GM12878 (cell line): ENCODE results near the gene CNTNAP2. TPM values are rescaled to one million over a fixed set of nuclear protein-coding genes. Genes with fewer than 3 reads are reported as not detected.

Experiments
- ATAC-seq: fragments of 200-7000 bp; cut with Tn5 transposase; 3 replicates; pipeline ENCODE4 v1.9.1; 2020; ENCODE audit warnings: mild to moderate bottlenecking, moderate library complexity
- BruUV-seq: library from RNA; stranded (reverse); fragments of 400-500 nt; replicated peaks from 2 replicates; lab custom pipeline; 2021; lab: Mats Ljungman, UMichigan
- CTCF ChIA-PET: fragments of 300-600 bp; sonication (Branson Sonifier 250); formaldehyde crosslinking; extraction: SDS; loops from one replicate; lab custom pipeline; 2021; ENCODE audit warnings: inconsistent platforms; lab: Yijun Ruan, JAX
- POLR2A ChIA-PET: fragments of 350-600 bp; formaldehyde crosslinking; extraction: SDS; loops from one replicate; lab custom pipeline; 2021; ENCODE audit warnings: inconsistent platforms; lab: Charles Lee
- RAD21 ChIA-PET: fragments of 300-600 bp; sonication (Branson Sonifier 250); formaldehyde crosslinking; loops from one replicate; lab custom pipeline; 2023; ENCODE audit warnings: antibody characterized with exemption; ENCODE audit not compliant: unreplicated experiment; lab: Charles Lee
- SMC1A ChIA-PET: fragments of 300-600 bp; sonication (Branson Sonifier 250); formaldehyde crosslinking; loops from one replicate; lab custom pipeline; 2023; ENCODE audit not compliant: unreplicated experiment, uncharacterized antibody; lab: Charles Lee
- DNase-seq: peaks from one replicate; pipeline ENCODE4 v3.0.0-alpha.2; 2011; ENCODE audit warnings: low read depth, low spot score
- FAIRE-seq: peaks from 3 replicates; lab custom pipeline; 2011; peaks lifted over from hg19 to GRCh38; lab: Jason Lieb, UNC
- H2AFZ ChIP-seq: 2 replicates; pipeline ENCODE4 v1.6.0; 2011; ENCODE audit warnings: low read depth, low read length, control low read depth; ENCODE audit not compliant: control insufficient read depth
- H3K27ac ChIP-seq: 2 replicates; pipeline ENCODE4 v1.5.1; 2011; ENCODE audit warnings: control low read depth; ENCODE audit not compliant: control insufficient read depth, insufficient read depth
- H3K27me3 ChIP-seq, 2 experiments: replicated peaks in 1 of 2; 2 replicates each; pipeline versions ENCODE4 v1.6.0 to v1.6.1; 2011; ENCODE audit warnings: low read length in 1 of 2; ENCODE audit not compliant: control insufficient read depth in 2 of 2, insufficient read depth in 2 of 2
- H3K36me3 ChIP-seq, 2 experiments: 2 replicates each; pipeline ENCODE4 v1.5.1; 2011; ENCODE audit warnings: low read length in 1 of 2; ENCODE audit not compliant: control insufficient read depth in 2 of 2, insufficient read depth in 2 of 2
- H3K4me1 ChIP-seq: 2 replicates; pipeline ENCODE4 v1.6.1; 2011; ENCODE audit warnings: mild to moderate bottlenecking, low read length, moderate library complexity, mixed read lengths; ENCODE audit not compliant: control insufficient read depth, insufficient read depth
- H3K4me2 ChIP-seq: 2 replicates; pipeline ENCODE4 v1.6.0; 2011; ENCODE audit warnings: control low read depth; ENCODE audit not compliant: control insufficient read depth, insufficient read depth
- H3K4me3 ChIP-seq: fragments of 200-600 bp; sonication (generic); 2 replicates; pipeline ENCODE4 v1.5.1; 2016
- H3K79me2 ChIP-seq: 2 replicates; pipeline ENCODE4 v1.6.0; 2011; ENCODE audit warnings: low read length; ENCODE audit not compliant: control insufficient read depth, insufficient read depth
- H3K9ac ChIP-seq: 2 replicates; pipeline ENCODE4 v1.8.0; 2011; ENCODE audit warnings: low read length, control low read depth, mixed read lengths; ENCODE audit not compliant: control insufficient read depth, insufficient read depth
- H3K9me3 ChIP-seq: replicated peaks from 3 replicates; pipeline ENCODE4 v1.5.1; 2011; ENCODE audit warnings: mild to moderate bottlenecking, low read length; ENCODE audit not compliant: control insufficient read depth, insufficient read depth
- H4K20me1 ChIP-seq: 2 replicates; pipeline ENCODE4 v1.6.0; 2011; ENCODE audit not compliant: control insufficient read depth, insufficient read depth
- BCL11A ChIP-seq: IDR thresholded peaks from 2 replicates; pipeline ENCODE4 v1.6.1; 2011; ENCODE audit warnings: low read depth, low read length
- CREM ChIP-seq: IDR thresholded peaks from 2 replicates; pipeline ENCODE4 v1.6.1; 2014; ENCODE audit warnings: antibody characterized with exemption, low read depth
- IKZF1 ChIP-seq: fragments of 450-650 bp; conservative IDR thresholded peaks from 2 replicates; pipeline ENCODE4 v1.6.1; 2017; ENCODE audit warnings: antibody characterized with exemption, mild to moderate bottlenecking
- IRF5 ChIP-seq: fragments of 450-650 bp; IDR thresholded peaks from 2 replicates; pipeline ENCODE4 v1.6.1; 2017; ENCODE audit warnings: borderline replicate concordance
- MEF2A ChIP-seq: IDR thresholded peaks from 2 replicates; pipeline ENCODE4 v1.6.1; 2011; ENCODE audit warnings: low read depth, mild to moderate bottlenecking, low read length, moderate library complexity; ENCODE audit not compliant: insufficient read depth
- MTA2 ChIP-seq: fragments of 450-650 bp; IDR thresholded peaks from 2 replicates; pipeline ENCODE4 v1.6.1; 2016; ENCODE audit warnings: low read depth, mild to moderate bottlenecking, moderate library complexity
- PML ChIP-seq: IDR thresholded peaks from 2 replicates; pipeline ENCODE4 v1.6.1; 2012; ENCODE audit warnings: low read length, inconsistent platforms
- RBBP5 ChIP-seq: fragments of 200-600 bp; sonication (generic); conservative IDR thresholded peaks from 2 replicates; pipeline ENCODE4 v1.6.1; 2016
- RELA ChIP-seq: fragments of 450-650 bp; IDR thresholded peaks from 2 replicates; pipeline ENCODE4 v1.8.0; 2014; ENCODE audit warnings: borderline replicate concordance; ENCODE audit not compliant: partially characterized antibody
- SMC3 ChIP-seq: IDR thresholded peaks from 2 replicates; pipeline ENCODE4 v1.6.1; 2011; ENCODE audit warnings: low read length, improper control_type of control experiment, borderline replicate concordance
- SPI1 ChIP-seq: IDR thresholded peaks from 2 replicates; pipeline ENCODE4 v1.6.1; 2011; ENCODE audit warnings: low read depth, mild to moderate bottlenecking, low read length, moderate library complexity, borderline replicate concordance; ENCODE audit not compliant: insufficient read depth
- YBX1 ChIP-seq: fragments of 450-650 bp; IDR thresholded peaks from 2 replicates; pipeline ENCODE4 v1.6.1; 2016; ENCODE audit warnings: antibody characterized with exemption
- WGBS: methylation state at CpG from one replicate; pipeline ENCODE4 v1.1.6; 2016; ENCODE audit warnings: low lambda C conversion rate; ENCODE audit not compliant: insufficient replicate concordance, insufficient coverage; ENCODE audit errors: missing lambda C conversion rate; 5-methylcytosine and 5-hydroxymethylcytosine counted together
- in situ Hi-C: fragments of 300-500 bp; cut with MboI; formaldehyde crosslinking; loops from 9 replicates; pipeline ENCODE4 v1.14.3; 2018; ENCODE audit warnings: mixed read lengths
- intact Hi-C: fragments of 100-400 bp; cut with micrococcal nuclease; formaldehyde crosslinking; loops from one replicate; pipeline ENCODE4 v1.14.2; 2022; ENCODE audit not compliant: unreplicated experiment
- polyA plus RNA-seq, 11 experiments: library from polyadenylated mRNA; depleted of rRNA in 4 of 11; unstranded in 6 of 11; stranded (reverse) in 5 of 11; fragments of >200 nt; fragmentation: Nextera tagmentation in 4 of 11; fragmentation: Illumina TruSeq in 1 of 11; extraction: Ambion mirVana in 4 of 11; extraction: Trizol in 1 of 11; gene quantifications; 1 replicate in 1 of 11; 2 replicates in 10 of 11; pipeline versions ENCODE4 v1.2.1 to v1.2.3, GENCODE V29; 2011 to 2016; ENCODE audit warnings: inconsistent platforms in 2 of 11, missing spikeins in 2 of 11, low read depth in 1 of 11
- total RNA-seq, 4 experiments: library from RNA; depleted of rRNA in 3 of 4; stranded (reverse); fragments of >200 nt in 3 of 4; fragmentation: Illumina TruSeq in 1 of 4; extraction: Trizol in 1 of 4; gene quantifications; 2 replicates each; pipeline versions ENCODE4 v1.2.1 to v1.2.3, GENCODE V29; 2013 to 2021
- TF ChIP-seq, protein P1 (sequence below): fragments of 450-650 bp; IDR thresholded peaks from 2 replicates; pipeline ENCODE4 v1.6.1; 2017; ENCODE audit warnings: mild to moderate bottlenecking
- TF ChIP-seq, protein P2 (sequence below): IDR thresholded peaks from 2 replicates; pipeline ENCODE4 v1.6.1; 2011; ENCODE audit warnings: borderline replicate concordance, low read depth, mild to moderate bottlenecking, moderate library complexity, mixed read lengths, low read length; ENCODE audit not compliant: insufficient read depth; ENCODE audit errors: extremely low read length
- TF ChIP-seq, protein P3 (sequence below): fragments of 450-650 bp; conservative IDR thresholded peaks from 2 replicates; pipeline ENCODE4 v1.6.1; 2017; ENCODE audit warnings: mild to moderate bottlenecking, moderate library complexity

The CNTNAP2 gene
- total and polyA plus RNA-seq, 10 of the 15 experiments (the other 5 are each of a cell fraction or from before 2014, with no cell fraction given): 0.03 to 0.08 (median 0.03) TPM; not detected in 7

GRCh38 chr7:147078312-147078711 is 961.7 kb downstream of the CNTNAP2 start:
- DNase-seq (no peak), FAIRE-seq (no peak), ATAC-seq (no peak)
- Histone ChIP-seq H3K4me1 (no peaks in the 10 kb centered on the region), H3K4me3 (no peak overlapping the region), H3K9ac (no peak overlapping the region), H4K20me1 (no peaks in the 10 kb centered on the region), H3K4me2 (no peak overlapping the region), H3K79me2 (no peaks in the 10 kb centered on the region), H2AFZ (no peak overlapping the region), H3K27ac (no peak overlapping the region), H3K27me3 (no peaks in the 10 kb centered on the region), H3K9me3 (no peaks in the 10 kb centered on the region; the same call in 1 of the 3 replicates), H3K36me3 (no peaks in the 10 kb centered on the region)
- CTCF ChIA-PET: interaction anchor here (1.0 kb wide), 1 partner anchor 9 kb away, joined by 3 read pairs; no protein-coding TSS in a partner anchor
- TF ChIP-seq YBX1 (no peak), IRF5 (no peak), RBBP5 (no peak), SMC3 (no peak), MEF2A (no peak), PML (no peak), CREM (no peak), MTA2 (no peak), IKZF1 (no peak), SPI1 (no peak), RELA (no peak), BCL11A (no peak)
- TF ChIP-seq, protein P1, sequence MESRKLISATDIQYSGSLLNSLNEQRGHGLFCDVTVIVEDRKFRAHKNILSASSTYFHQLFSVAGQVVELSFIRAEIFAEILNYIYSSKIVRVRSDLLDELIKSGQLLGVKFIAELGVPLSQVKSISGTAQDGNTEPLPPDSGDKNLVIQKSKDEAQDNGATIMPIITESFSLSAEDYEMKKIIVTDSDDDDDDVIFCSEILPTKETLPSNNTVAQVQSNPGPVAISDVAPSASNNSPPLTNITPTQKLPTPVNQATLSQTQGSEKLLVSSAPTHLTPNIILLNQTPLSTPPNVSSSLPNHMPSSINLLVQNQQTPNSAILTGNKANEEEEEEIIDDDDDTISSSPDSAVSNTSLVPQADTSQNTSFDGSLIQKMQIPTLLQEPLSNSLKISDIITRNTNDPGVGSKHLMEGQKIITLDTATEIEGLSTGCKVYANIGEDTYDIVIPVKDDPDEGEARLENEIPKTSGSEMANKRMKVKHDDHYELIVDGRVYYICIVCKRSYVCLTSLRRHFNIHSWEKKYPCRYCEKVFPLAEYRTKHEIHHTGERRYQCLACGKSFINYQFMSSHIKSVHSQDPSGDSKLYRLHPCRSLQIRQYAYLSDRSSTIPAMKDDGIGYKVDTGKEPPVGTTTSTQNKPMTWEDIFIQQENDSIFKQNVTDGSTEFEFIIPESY: no peak
- TF ChIP-seq, protein P2, sequence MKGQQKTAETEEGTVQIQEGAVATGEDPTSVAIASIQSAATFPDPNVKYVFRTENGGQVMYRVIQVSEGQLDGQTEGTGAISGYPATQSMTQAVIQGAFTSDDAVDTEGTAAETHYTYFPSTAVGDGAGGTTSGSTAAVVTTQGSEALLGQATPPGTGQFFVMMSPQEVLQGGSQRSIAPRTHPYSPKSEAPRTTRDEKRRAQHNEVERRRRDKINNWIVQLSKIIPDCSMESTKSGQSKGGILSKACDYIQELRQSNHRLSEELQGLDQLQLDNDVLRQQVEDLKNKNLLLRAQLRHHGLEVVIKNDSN: no peak
- TF ChIP-seq, protein P3, sequence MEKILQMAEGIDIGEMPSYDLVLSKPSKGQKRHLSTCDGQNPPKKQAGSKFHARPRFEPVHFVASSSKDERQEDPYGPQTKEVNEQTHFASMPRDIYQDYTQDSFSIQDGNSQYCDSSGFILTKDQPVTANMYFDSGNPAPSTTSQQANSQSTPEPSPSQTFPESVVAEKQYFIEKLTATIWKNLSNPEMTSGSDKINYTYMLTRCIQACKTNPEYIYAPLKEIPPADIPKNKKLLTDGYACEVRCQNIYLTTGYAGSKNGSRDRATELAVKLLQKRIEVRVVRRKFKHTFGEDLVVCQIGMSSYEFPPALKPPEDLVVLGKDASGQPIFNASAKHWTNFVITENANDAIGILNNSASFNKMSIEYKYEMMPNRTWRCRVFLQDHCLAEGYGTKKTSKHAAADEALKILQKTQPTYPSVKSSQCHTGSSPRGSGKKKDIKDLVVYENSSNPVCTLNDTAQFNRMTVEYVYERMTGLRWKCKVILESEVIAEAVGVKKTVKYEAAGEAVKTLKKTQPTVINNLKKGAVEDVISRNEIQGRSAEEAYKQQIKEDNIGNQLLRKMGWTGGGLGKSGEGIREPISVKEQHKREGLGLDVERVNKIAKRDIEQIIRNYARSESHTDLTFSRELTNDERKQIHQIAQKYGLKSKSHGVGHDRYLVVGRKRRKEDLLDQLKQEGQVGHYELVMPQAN: no peak
- RAD21 ChIA-PET: no interaction called here
- SMC1A ChIA-PET: no interaction called here
- 34% methylated on average over 3 of the region's 3 CpGs for WGBS
- in situ Hi-C loops (no loop called here), intact Hi-C loops (no loop called here)
- BruUV-seq: no TSS peak
- POLR2A ChIA-PET: no interaction called here
